Measurements from ENCODE around the gene MYCN. TPM values are rescaled to one million over a fixed set of nuclear protein-coding genes. Genes with fewer than 3 reads are reported as not detected.

The MYCN gene
- polyA plus RNA-seq, 1 donor (not counting 4 experiments of a cell fraction or from before 2014, with no cell fraction given) = not detected

- Histone ChIP-seq H3K9me1 (ENCODE audit: control insufficient read depth, extremely low read depth, insufficient read depth, low read length) (no peaks in the 10 kb centered on the region), H3K79me2 (ENCODE audit: control insufficient read depth, insufficient read depth, low read length) (no peaks in the 10 kb centered on the region), H3K9me3 (ENCODE audit: control insufficient read depth, low read depth, low read length) (no peaks in the 10 kb centered on the region), H2AFZ (ENCODE audit: control insufficient read depth, low read length) (no peak overlapping the region), H3K36me3 (ENCODE audit: control insufficient read depth in 2 of 2, extremely low read depth in 1 of 2, insufficient read depth in 2 of 2, low read length in 2 of 2) (no peaks in the 10 kb centered on the region), H3K4me2 (ENCODE audit: control insufficient read depth, extremely low read depth, insufficient read depth, low read depth, low read length) (no peak overlapping the region), H3K27ac (ENCODE audit: control insufficient read depth, insufficient read depth, low read length) (no peak overlapping the region), H3K27me3 (ENCODE audit: control insufficient read depth, extremely low read depth, insufficient read depth, low read length) (peaks cover 7% of the 10 kb centered on the region), H3K4me1 (ENCODE audit: control insufficient read depth, extremely low read depth, insufficient read depth, low read length) (no peaks in the 10 kb centered on the region), H3K9ac (ENCODE audit: control insufficient read depth, extremely low read depth, insufficient read depth, low read length) (no peak overlapping the region), H3K4me3 (ENCODE audit: control insufficient read depth in 2 of 3, extremely low read depth in 1 of 3, insufficient read depth in 2 of 3, low read depth in 1 of 3, low read length in 3 of 3) (no peak overlapping the region), H4K20me1 (ENCODE audit: control insufficient read depth, extremely low read depth, insufficient read depth, low read length) (no peaks in the 10 kb centered on the region)
- dilution Hi-C loops (cut with MboI; ENCODE audit: extremely low pct_ligation_motif_present, low sequenced_read_pairs) = no loop called here
- TF ChIP-seq CTCF (optimal IDR thresholded peaks at IDR 0.05 in 1 of 3, IDR thresholded peaks at IDR 0.05 in 1 of 3, conservative IDR thresholded peaks at IDR 0.05 in 1 of 3; ENCODE audit: extremely low read depth in 1 of 3, insufficient read depth in 2 of 3, low read length in 3 of 3) (no peak), EZH2 (IDR thresholded peaks at IDR 0.05; ENCODE audit: low read length) (no peak)
- no peak for DNase-seq (ENCODE audit: low read depth, low spot score)
- FAIRE-seq = no peak
Observed at GRCh38 chr2:15918761-15919356, 21.5 kb upstream of the MYCN start.

GRCh38 chr2:15919716-15920434 is 20.5 kb upstream of the MYCN start:
- no peak for FAIRE-seq
- no peak overlapping the region for H3K4me2 ChIP-seq (ENCODE audit: control insufficient read depth, extremely low read depth, insufficient read depth, low read depth, low read length)

More at GRCh38 chr2:15919716-15920434, 20.5 kb upstream of the MYCN start:
- Histone ChIP-seq H3K9ac (ENCODE audit: control insufficient read depth, extremely low read depth, insufficient read depth, low read length) (no peak overlapping the region), H3K79me2 (ENCODE audit: control insufficient read depth, insufficient read depth, low read length) (no peaks in the 10 kb centered on the region), H3K9me3 (ENCODE audit: control insufficient read depth, low read depth, low read length) (no peaks in the 10 kb centered on the region), H3K9me1 (ENCODE audit: control insufficient read depth, extremely low read depth, insufficient read depth, low read length) (no peaks in the 10 kb centered on the region), H2AFZ (ENCODE audit: control insufficient read depth, low read length) (no peak overlapping the region), H3K36me3 (ENCODE audit: control insufficient read depth in 2 of 2, extremely low read depth in 1 of 2, insufficient read depth in 2 of 2, low read length in 2 of 2) (no peaks in the 10 kb centered on the region), H3K27ac (ENCODE audit: control insufficient read depth, insufficient read depth, low read length) (no peak overlapping the region), H3K4me3 (ENCODE audit: control insufficient read depth in 2 of 3, extremely low read depth in 1 of 3, insufficient read depth in 2 of 3, low read depth in 1 of 3, low read length in 3 of 3) (no peak overlapping the region), H4K20me1 (ENCODE audit: control insufficient read depth, extremely low read depth, insufficient read depth, low read length) (no peaks in the 10 kb centered on the region), H3K4me1 (ENCODE audit: control insufficient read depth, extremely low read depth, insufficient read depth, low read length) (no peaks in the 10 kb centered on the region), H3K27me3 (ENCODE audit: control insufficient read depth, extremely low read depth, insufficient read depth, low read length) (peaks cover 4% of the 10 kb centered on the region)
- dilution Hi-C loops (cut with MboI; ENCODE audit: extremely low pct_ligation_motif_present, low sequenced_read_pairs) = no loop called here
- TF ChIP-seq CTCF (optimal IDR thresholded peaks at IDR 0.05 in 1 of 3, IDR thresholded peaks at IDR 0.05 in 1 of 3, conservative IDR thresholded peaks at IDR 0.05 in 1 of 3; ENCODE audit: extremely low read depth in 1 of 3, insufficient read depth in 2 of 3, low read length in 3 of 3) (no peak), EZH2 (IDR thresholded peaks at IDR 0.05; ENCODE audit: low read length) (no peak)
- DNase-seq (ENCODE audit: low read depth, low spot score) = no peak

Measured in keratinocyte (primary cell).